ENCODE measurements around the gene REEP5. TPM values are rescaled to one million over a fixed set of nuclear protein-coding genes. Genes with fewer than 3 reads are reported as not detected.

REEP5 gene
- total RNA-seq, 1 experiment from 2014 or later = 85.2 TPM

DNA sequence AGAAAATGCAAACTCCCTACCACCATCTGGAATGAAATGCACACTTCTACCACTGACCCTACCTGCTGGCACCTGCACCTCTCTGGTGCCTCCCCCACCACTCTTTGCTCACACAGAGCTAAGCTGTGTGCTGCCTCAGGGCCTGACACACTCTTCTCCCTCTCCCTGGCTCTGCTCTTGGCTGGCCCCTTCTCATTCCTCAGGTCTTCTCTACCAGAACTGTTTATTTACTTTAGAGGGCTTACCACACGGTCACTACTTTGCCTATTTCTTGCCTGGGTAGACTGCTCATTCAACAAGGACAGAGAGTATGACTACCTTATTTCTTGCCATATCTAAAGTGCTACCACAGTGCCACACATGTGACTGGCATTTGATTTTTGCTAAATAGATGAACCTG, 3.3 kb downstream of the REEP5 start:
- no peak for DNase-seq
- no peak overlapping the region for H3K27ac ChIP-seq (ENCODE audit: low read length)

DNA sequence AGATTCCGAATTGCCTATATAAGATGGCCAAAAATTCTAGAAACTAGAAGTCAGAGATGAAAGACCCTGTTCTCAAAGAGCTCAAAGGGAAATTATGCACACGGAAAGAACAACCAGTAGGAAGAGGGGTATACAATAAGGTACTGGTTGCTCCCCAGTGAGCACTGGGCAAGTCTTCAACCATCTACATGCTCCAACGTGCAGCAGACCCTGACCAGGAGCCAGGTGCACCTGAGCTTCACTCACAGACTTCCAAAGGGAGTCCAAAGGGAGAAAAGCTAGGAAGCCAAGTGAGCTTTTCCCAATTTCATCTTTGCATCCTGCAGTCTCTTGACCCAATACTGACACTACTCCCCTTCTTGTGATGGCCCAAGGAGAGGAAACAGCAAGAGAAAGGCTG, 3.9 kb downstream of the REEP5 start:
- H3K36me3 ChIP-seq (ENCODE audit: low read depth, low read length) = peaks cover 10% of the 10 kb centered on the region
- intact Hi-C loops (cut with micrococcal nuclease) = no loop called here
- CTCF ChIA-PET = no interaction called here

More for the DNA sequence above, 3.3 kb downstream of the REEP5 start:
- intact Hi-C loops (cut with micrococcal nuclease) = no loop called here
- no peak overlapping the region for H2AFZ ChIP-seq (ENCODE audit: low read length)
- BruUV-seq (replicated peaks) = no TSS peak
- no peaks in the 10 kb centered on the region for H3K9me3 ChIP-seq (ENCODE audit: low read length)
- H3K36me3 ChIP-seq (ENCODE audit: low read depth, low read length) = peaks cover 10% of the 10 kb centered on the region
- peaks cover 60% of the 10 kb centered on the region for H3K79me2 ChIP-seq (ENCODE audit: low read length)
- H3K4me3 ChIP-seq (ENCODE audit: low read length) = no peak overlapping the region
- CTCF ChIA-PET = no interaction called here
- H3K9me2 ChIP-seq (replicated peaks; ENCODE audit: low read length) = no peaks in the 10 kb centered on the region
- H4K20me1 ChIP-seq (ENCODE audit: low read length) = no peaks in the 10 kb centered on the region
- no peak overlapping the region for H3K4me2 ChIP-seq (ENCODE audit: low read length)
- no peaks in the 10 kb centered on the region for H3K27me3 ChIP-seq (ENCODE audit: low read length)
- no peak overlapping the region for H3K9ac ChIP-seq (ENCODE audit: low read length)
- H3K4me1 ChIP-seq (ENCODE audit: insufficient read depth, low read length) = peaks cover 17% of the 10 kb centered on the region; the same call in 1 of the 2 replicates
- POLR2A ChIA-PET (ENCODE audit: unreplicated experiment) = no interaction called here
- ATAC-seq = no peak
- H3F3A ChIP-seq (ENCODE audit: low read length, unreplicated experiment) = no peaks in the 10 kb centered on the region
- TF ChIP-seq, protein P1, sequence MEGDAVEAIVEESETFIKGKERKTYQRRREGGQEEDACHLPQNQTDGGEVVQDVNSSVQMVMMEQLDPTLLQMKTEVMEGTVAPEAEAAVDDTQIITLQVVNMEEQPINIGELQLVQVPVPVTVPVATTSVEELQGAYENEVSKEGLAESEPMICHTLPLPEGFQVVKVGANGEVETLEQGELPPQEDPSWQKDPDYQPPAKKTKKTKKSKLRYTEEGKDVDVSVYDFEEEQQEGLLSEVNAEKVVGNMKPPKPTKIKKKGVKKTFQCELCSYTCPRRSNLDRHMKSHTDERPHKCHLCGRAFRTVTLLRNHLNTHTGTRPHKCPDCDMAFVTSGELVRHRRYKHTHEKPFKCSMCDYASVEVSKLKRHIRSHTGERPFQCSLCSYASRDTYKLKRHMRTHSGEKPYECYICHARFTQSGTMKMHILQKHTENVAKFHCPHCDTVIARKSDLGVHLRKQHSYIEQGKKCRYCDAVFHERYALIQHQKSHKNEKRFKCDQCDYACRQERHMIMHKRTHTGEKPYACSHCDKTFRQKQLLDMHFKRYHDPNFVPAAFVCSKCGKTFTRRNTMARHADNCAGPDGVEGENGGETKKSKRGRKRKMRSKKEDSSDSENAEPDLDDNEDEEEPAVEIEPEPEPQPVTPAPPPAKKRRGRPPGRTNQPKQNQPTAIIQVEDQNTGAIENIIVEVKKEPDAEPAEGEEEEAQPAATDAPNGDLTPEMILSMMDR (conservative IDR thresholded peaks at IDR 0.05; ENCODE audit: low read depth, low read length) = no peak
- no peak for TF ChIP-seq EZH2 (IDR thresholded peaks at IDR 0.05; ENCODE audit: low read length, unreplicated experiment)
- TF ChIP-seq EZH2phosphoT487 (IDR thresholded peaks at IDR 0.05; ENCODE audit: borderline replicate concordance, low read length) = no peak

DNA sequence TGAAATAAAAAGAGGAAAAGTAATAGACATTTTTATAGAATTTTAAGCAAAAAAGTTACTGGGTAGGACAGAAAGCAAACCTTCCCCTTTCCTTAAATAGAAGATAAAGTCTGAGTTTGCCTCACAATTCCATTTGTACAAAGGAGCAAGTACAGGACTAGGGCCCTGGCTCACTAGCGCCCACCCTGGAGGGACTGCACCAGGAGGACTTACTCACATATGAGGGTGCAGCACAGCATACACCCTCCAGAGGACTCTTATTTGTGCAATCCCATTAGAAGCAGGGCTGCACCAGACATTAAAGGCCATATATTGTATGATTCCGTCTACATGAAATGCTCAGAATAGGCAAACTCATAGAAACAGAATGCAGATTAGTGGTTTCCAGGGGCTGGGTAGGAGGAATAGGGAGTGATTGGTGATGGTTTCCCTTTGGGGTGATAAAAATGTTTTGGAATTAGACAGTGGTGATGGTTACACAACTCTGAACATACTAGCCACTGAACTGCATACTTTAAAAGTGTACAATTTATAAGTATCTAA, 4.5 kb downstream of the REEP5 start:
- ChIA-PET CTCF (interaction anchor here (0.6 kb wide), 1 partner anchor 69 kb away, joined by 8 read pairs; no protein-coding TSS in a partner anchor), POLR2A (ENCODE audit: unreplicated experiment) (no interaction called here)
- Histone ChIP-seq H3K27me3 (ENCODE audit: low read length) (no peaks in the 10 kb centered on the region), H4K20me1 (ENCODE audit: low read length) (no peaks in the 10 kb centered on the region), H2AFZ (ENCODE audit: low read length) (no peak overlapping the region), H3K9me3 (ENCODE audit: low read length) (no peaks in the 10 kb centered on the region), H3K4me1 (ENCODE audit: insufficient read depth, low read length) (peaks cover 13% of the 10 kb centered on the region; the same call in 1 of the 2 replicates), H3K36me3 (ENCODE audit: low read depth, low read length) (peaks cover 10% of the 10 kb centered on the region), H3F3A (ENCODE audit: low read length, unreplicated experiment) (no peaks in the 10 kb centered on the region), H3K9me2 (replicated peaks; ENCODE audit: low read length) (no peaks in the 10 kb centered on the region), H3K4me3 (ENCODE audit: low read length) (no peak overlapping the region), H3K9ac (ENCODE audit: low read length) (no peak overlapping the region), H3K4me2 (ENCODE audit: low read length) (no peak overlapping the region), H3K79me2 (ENCODE audit: low read length) (peaks cover 66% of the 10 kb centered on the region), H3K27ac (ENCODE audit: low read length) (no peak overlapping the region)
- ATAC-seq (no peak), DNase-seq (peak; percentile 11)
- no TSS peak for BruUV-seq (replicated peaks)
- intact Hi-C loops (cut with micrococcal nuclease) = no loop called here
- TF ChIP-seq, protein P1 (conservative IDR thresholded peaks at IDR 0.05; ENCODE audit: low read depth, low read length) = peak; percentile 53
- TF ChIP-seq EZH2 (IDR thresholded peaks at IDR 0.05; ENCODE audit: low read length, unreplicated experiment) (no peak), EZH2phosphoT487 (IDR thresholded peaks at IDR 0.05; ENCODE audit: borderline replicate concordance, low read length) (no peak)

More for the DNA sequence above, 3.9 kb downstream of the REEP5 start:
- POLR2A ChIA-PET (ENCODE audit: unreplicated experiment) = no interaction called here
- BruUV-seq (replicated peaks) = no TSS peak
- DNase-seq = no peak
- Histone ChIP-seq H3K4me3 (ENCODE audit: low read length) (no peak overlapping the region), H3K79me2 (ENCODE audit: low read length) (peaks cover 60% of the 10 kb centered on the region), H3K27me3 (ENCODE audit: low read length) (no peaks in the 10 kb centered on the region), H3K9me3 (ENCODE audit: low read length) (no peaks in the 10 kb centered on the region), H3K4me2 (ENCODE audit: low read length) (no peak overlapping the region), H3F3A (ENCODE audit: low read length, unreplicated experiment) (no peaks in the 10 kb centered on the region), H2AFZ (ENCODE audit: low read length) (no peak overlapping the region), H3K9me2 (replicated peaks; ENCODE audit: low read length) (no peaks in the 10 kb centered on the region), H3K9ac (ENCODE audit: low read length) (no peak overlapping the region), H3K27ac (ENCODE audit: low read length) (no peak overlapping the region), H3K4me1 (ENCODE audit: insufficient read depth, low read length) (peaks cover 17% of the 10 kb centered on the region; the same call in 1 of the 2 replicates), H4K20me1 (ENCODE audit: low read length) (no peaks in the 10 kb centered on the region)
- TF ChIP-seq EZH2 (IDR thresholded peaks at IDR 0.05; ENCODE audit: low read length, unreplicated experiment) = no peak
- TF ChIP-seq EZH2phosphoT487 (IDR thresholded peaks at IDR 0.05; ENCODE audit: borderline replicate concordance, low read length) = no peak
- TF ChIP-seq, protein P1 (conservative IDR thresholded peaks at IDR 0.05; ENCODE audit: low read depth, low read length) = no peak
- no peak for ATAC-seq
